ENCODE results near the gene MTHFD1L. TPM values are rescaled to one million over a fixed set of nuclear protein-coding genes. Genes with fewer than 3 reads are reported as not detected.

The MTHFD1L gene
- total RNA-seq, 5 donors from 2014 or later (not counting 1 experiment from before 2014, with no cell fraction given): 9.3 to 34.2 (median 26.7) TPM

DNA sequence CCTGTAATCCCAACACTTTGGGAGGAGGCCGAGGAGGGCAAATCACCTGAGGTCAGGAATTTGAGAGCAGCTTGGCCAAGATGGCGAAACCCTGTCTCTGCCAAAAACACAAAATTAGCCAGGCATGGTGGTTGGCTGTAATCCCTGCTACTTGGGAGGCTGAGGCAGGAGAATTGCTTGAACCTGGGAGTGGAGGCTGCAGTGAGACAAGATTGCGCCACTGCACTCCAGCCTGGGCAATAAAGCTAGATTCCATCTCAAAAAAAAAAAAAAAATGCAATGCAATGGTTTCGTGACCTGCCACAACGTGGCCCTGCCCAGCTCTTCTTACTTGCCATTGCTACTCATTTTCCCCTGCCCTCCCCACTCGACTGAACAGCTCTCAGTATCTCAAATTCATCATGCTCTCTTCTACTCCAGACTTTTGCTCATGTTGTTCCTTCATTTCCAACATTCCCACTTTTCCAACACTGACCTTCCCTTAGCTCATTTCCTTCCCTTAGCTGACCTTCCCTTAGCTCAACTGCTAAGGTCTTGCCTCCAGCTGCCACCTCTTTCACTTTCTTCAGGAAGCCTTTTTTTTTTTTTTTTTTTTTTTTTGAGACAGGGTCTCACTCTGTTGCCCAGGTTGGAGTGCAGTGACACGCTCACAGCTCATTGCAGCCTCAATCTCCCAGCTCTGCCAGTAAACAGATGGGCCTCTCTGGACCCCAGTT is 2.1 kb upstream of the MTHFD1L start:
- H3K36me3 ChIP-seq (ENCODE audit: control insufficient read depth in 2 of 2, extremely low read depth in 1 of 2, insufficient read depth in 1 of 2, low read length in 1 of 2): no peaks in the 10 kb centered on the region
- Mint-ChIP-seq H3K27me3 (peaks cover 10 to 20% of the 10 kb centered on the region in 2 donors), H3K27ac (peak overlapping the region in 1 of 2 donors; percentile 41), H3K9me3 (no peaks in the 10 kb centered on the region), H3K4me1 (peaks cover 11 to 13% (median 12%) of the 10 kb centered on the region in 3 donors), H3K4me3 (no peak overlapping the region), H3K36me3 (no peaks in the 10 kb centered on the region)
- H3K27ac ChIP-seq (ENCODE audit: low read length): no peak overlapping the region
- CTCF ChIA-PET: interaction anchor here (0.6 to 1.6 kb wide), 5 partner anchors 27 to 1295 kb away, joined by 3 to 10 read pairs (median 3); no protein-coding TSS in a partner anchor
- H3K4me1 ChIP-seq (ENCODE audit: control insufficient read depth in 1 of 2, extremely low read depth in 1 of 2, insufficient read depth in 2 of 2, low read length in 2 of 2): peaks cover 5 to 11% of the 10 kb centered on the region in 2 experiments
- H3K9me3 ChIP-seq: no peaks in the 10 kb centered on the region
- ATAC-seq (replicated peaks in 1 of 4) (no peak), DNase-seq (no peak)
- WGBS (ENCODE audit: insufficient coverage): 87% methylated on average over 5 of the region's 7 CpGs
- peaks cover 0 to 9% of the 10 kb centered on the region in 2 experiments for H3K27me3 ChIP-seq (replicated peaks in 1 of 2; ENCODE audit: control insufficient read depth in 2 of 2, extremely low read depth in 1 of 2, insufficient read depth in 2 of 2, low read length in 1 of 2)
- no peak overlapping the region for H3K4me3 ChIP-seq (ENCODE audit: control insufficient read depth in 1 of 2, extremely low read depth in 1 of 2, low read length in 1 of 2)
- POLR2A ChIA-PET: interaction anchor here (0.6 to 0.7 kb wide), 2 partner anchors 37 to 510 kb away, joined by 3 to 14 read pairs; no protein-coding TSS in a partner anchor

DNA sequence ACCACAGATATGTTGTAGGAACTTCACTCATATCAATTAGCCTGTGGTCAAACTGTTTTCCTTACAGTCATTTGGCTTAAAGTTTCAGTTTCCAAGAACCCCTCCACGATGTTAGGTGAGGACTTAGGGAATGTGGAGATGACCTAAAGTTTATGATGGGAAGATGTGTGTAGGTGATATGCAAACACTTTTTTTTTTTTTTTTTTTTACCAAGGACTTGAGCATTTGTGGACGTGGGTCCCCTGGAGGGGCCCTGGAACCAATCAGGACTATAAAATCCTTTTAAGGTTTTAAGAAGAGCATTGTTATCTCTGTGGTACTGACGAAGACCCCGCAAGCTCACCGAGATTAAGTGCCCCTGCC is 478 bp upstream of the MTHFD1L start:
- H3K36me3 Mint-ChIP-seq: no peaks in the 10 kb centered on the region
- peaks cover 12 to 13% (median 13%) of the 10 kb centered on the region in 3 donors for H3K4me1 Mint-ChIP-seq
- H3K9me3 ChIP-seq: no peaks in the 10 kb centered on the region
- ATAC-seq (replicated peaks in 1 of 4): no peak
- H3K27ac Mint-ChIP-seq: no peak overlapping the region
- DNase-seq: no peak
- ChIA-PET CTCF (interaction anchor here in 1 of 2 donors (0.7 to 1.6 kb wide), 4 partner anchors 9 to 469 kb away, joined by 3 to 6 read pairs (median 4); no protein-coding TSS in a partner anchor), POLR2A (interaction anchor here in 1 of 2 donors (0.7 kb wide), 1 partner anchor 671 kb away, joined by 8 read pairs; no protein-coding TSS in a partner anchor)
- peak overlapping the region; percentile 52 to 64 for H3K4me3 ChIP-seq (ENCODE audit: control insufficient read depth in 1 of 2, extremely low read depth in 1 of 2, low read length in 1 of 2)
- peaks cover 5 to 11% of the 10 kb centered on the region in 2 experiments for H3K4me1 ChIP-seq (ENCODE audit: control insufficient read depth in 1 of 2, extremely low read depth in 1 of 2, insufficient read depth in 2 of 2, low read length in 2 of 2)
- H3K9me3 Mint-ChIP-seq: no peaks in the 10 kb centered on the region
- peaks cover 0 to 5% of the 10 kb centered on the region in 2 experiments for H3K27me3 ChIP-seq (replicated peaks in 1 of 2; ENCODE audit: control insufficient read depth in 2 of 2, extremely low read depth in 1 of 2, insufficient read depth in 2 of 2, low read length in 1 of 2)
- H3K27ac ChIP-seq (ENCODE audit: low read length): peak overlapping the region; percentile 13
- H3K4me3 Mint-ChIP-seq: peak overlapping the region; percentile 71 to 92 (median 79)
- H3K27me3 Mint-ChIP-seq: peaks cover 10 to 15% of the 10 kb centered on the region in 2 donors
- no CpG with 5 or more reads among the region's 5 CpGs for WGBS (ENCODE audit: insufficient coverage)
- H3K36me3 ChIP-seq (ENCODE audit: control insufficient read depth in 2 of 2, extremely low read depth in 1 of 2, insufficient read depth in 1 of 2, low read length in 1 of 2): no peaks in the 10 kb centered on the region

DNA sequence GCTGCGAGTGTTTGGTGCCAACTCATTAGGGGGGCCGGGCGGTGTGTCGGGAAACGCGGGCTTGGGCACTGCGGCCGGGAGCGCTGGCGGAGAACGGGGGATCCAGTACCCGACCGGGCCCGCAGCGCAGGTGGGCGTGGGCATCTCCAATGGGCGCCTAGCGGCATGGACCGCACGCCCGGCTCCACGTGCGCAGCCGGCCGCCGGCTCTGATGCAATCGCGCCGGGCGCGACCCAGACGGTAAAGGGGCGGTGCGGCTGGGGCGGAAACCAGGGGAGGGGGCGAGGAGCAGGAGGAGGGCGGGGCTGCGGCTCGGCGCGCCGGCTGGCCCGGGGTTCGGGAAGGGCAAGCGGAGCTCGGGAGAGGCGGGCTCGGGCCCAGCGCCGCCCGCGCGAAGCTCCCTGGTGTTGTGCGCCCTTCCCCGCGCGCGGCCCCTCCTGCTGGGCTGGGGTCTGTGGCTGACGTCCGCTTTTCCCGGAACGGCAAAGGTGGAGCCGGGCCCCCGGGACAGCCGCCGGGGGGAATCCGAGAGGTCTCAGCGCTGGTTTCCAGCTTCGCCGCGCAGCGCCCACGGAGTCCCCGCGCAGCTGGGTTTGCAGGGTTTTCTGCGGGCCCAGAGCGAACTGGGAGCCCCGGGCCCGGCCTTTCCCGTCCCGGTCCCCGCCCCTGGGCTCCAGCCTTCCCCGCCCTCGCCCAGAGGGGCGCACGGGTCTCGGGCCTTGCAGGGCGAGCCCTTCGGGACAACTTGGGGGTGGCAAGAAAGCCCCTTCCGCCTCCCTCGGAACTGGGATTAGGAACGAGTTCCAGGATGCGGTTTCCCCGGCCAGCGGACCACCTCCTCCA is 867 bp downstream of the MTHFD1L start:
- POLR2A ChIA-PET: no interaction called here
- Mint-ChIP-seq H3K4me3 (peak overlapping the region; percentile 86 to 92 (median 86)), H3K9me3 (no peaks in the 10 kb centered on the region), H3K4me1 (peaks cover 12 to 13% (median 13%) of the 10 kb centered on the region in 3 donors), H3K27me3 (peaks cover 10 to 11% of the 10 kb centered on the region in 2 donors), H3K27ac (peak overlapping the region; percentile 50 to 64), H3K36me3 (no peaks in the 10 kb centered on the region)
- H3K4me1 ChIP-seq (ENCODE audit: control insufficient read depth in 1 of 2, extremely low read depth in 1 of 2, insufficient read depth in 2 of 2, low read length in 2 of 2): peaks cover 5 to 11% of the 10 kb centered on the region in 2 experiments
- peak; percentile 25 to 79 (median 56) for DNase-seq
- ATAC-seq (replicated peaks in 1 of 4): peak; percentile 82 to 83 (median 82)
- CTCF ChIA-PET: interaction anchor here (0.6 to 1.0 kb wide), 3 partner anchors 23 to 587 kb away, joined by 3 to 5 read pairs (median 3); no protein-coding TSS in a partner anchor
- H3K27me3 ChIP-seq (replicated peaks in 1 of 2; ENCODE audit: control insufficient read depth in 2 of 2, extremely low read depth in 1 of 2, insufficient read depth in 2 of 2, low read length in 1 of 2): peaks cover 0 to 5% of the 10 kb centered on the region in 2 experiments
- no peaks in the 10 kb centered on the region for H3K36me3 ChIP-seq (ENCODE audit: control insufficient read depth in 2 of 2, extremely low read depth in 1 of 2, insufficient read depth in 1 of 2, low read length in 1 of 2)
- no peak overlapping the region for H3K27ac ChIP-seq (ENCODE audit: low read length)
- H3K4me3 ChIP-seq (ENCODE audit: control insufficient read depth in 1 of 2, extremely low read depth in 1 of 2, low read length in 1 of 2): peak overlapping the region; percentile 57 to 71
- no peaks in the 10 kb centered on the region for H3K9me3 ChIP-seq
- under 1% methylated on average over 92 of the region's 95 CpGs for WGBS (ENCODE audit: insufficient coverage)

DNA sequence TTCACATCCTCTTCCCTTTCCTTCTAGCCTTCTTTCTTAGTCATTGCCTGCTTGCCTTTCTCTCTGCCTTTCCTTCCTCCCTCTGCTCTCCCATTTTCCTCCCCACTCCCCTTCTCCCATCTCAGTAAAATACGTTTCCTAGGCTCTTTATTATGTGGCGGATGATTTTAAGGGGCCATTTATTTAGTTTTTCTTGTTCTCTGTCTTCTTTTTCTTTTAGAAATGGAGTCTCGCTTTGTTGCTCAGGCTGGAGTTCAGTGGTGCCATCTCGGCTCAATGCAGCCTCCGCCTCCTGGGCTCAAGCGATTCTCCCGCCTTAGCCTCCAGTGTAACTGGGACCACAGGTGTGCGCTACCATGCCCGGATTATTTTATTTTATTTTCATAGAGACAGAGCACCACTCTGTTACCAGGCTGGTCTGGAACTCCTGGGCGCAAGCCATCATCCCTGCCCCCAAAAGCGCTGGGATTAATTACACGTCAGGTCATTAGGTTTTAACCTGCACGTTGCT is 1.5 kb downstream of the MTHFD1L start:
- Histone ChIP-seq H3K36me3 (ENCODE audit: control insufficient read depth in 2 of 2, extremely low read depth in 1 of 2, insufficient read depth in 1 of 2, low read length in 1 of 2) (no peaks in the 10 kb centered on the region), H3K27ac (ENCODE audit: low read length) (no peak overlapping the region), H3K9me3 (no peaks in the 10 kb centered on the region), H3K4me1 (ENCODE audit: control insufficient read depth in 1 of 2, extremely low read depth in 1 of 2, insufficient read depth in 2 of 2, low read length in 2 of 2) (peaks cover 5 to 11% of the 10 kb centered on the region in 2 experiments), H3K4me3 (ENCODE audit: control insufficient read depth in 1 of 2, extremely low read depth in 1 of 2, low read length in 1 of 2) (peak overlapping the region; percentile 57 to 71), H3K27me3 (replicated peaks in 1 of 2; ENCODE audit: control insufficient read depth in 2 of 2, extremely low read depth in 1 of 2, insufficient read depth in 2 of 2, low read length in 1 of 2) (peaks cover 0 to 5% of the 10 kb centered on the region in 2 experiments)
- DNase-seq (no peak), ATAC-seq (replicated peaks in 1 of 4) (no peak)
- Mint-ChIP-seq H3K27me3 (peaks cover 9% of the 10 kb centered on the region in 2 donors), H3K27ac (peak overlapping the region; percentile 50 to 64), H3K9me3 (no peaks in the 10 kb centered on the region), H3K36me3 (no peaks in the 10 kb centered on the region), H3K4me3 (peak overlapping the region; percentile 86 to 92 (median 86)), H3K4me1 (peaks cover 12 to 13% (median 13%) of the 10 kb centered on the region in 3 donors)
- ChIA-PET CTCF (interaction anchor here (0.6 to 1.0 kb wide), 2 partner anchors 22 to 448 kb away, joined by 3 to 5 read pairs; no protein-coding TSS in a partner anchor), POLR2A (interaction anchor here (0.7 kb wide), 2 partner anchors 11 to 13 kb away, joined by 9 to 12 read pairs; no protein-coding TSS in a partner anchor)
- WGBS (ENCODE audit: insufficient coverage): 90% methylated on average over 10 of the region's 13 CpGs

DNA sequence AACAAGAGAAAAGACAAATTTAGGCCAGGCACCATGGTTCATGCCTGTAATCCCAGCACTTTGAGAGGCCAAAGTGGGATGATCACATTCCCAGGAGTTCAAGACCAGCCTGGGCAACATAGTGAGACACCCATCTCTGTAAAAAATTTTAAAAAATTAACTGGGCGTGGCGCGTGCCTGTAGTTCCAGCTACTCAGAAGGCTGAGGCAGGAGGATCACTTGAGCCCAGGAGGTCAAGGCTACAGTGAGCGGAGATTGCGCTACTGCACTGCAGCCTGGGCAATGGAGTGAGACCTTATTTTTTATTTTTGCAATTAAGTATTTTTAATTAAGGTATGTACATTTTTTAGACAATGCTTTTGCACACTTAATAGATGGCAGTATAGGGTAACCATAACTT is 3.3 kb downstream of the MTHFD1L start:
- Histone ChIP-seq H3K27ac (ENCODE audit: low read length) (no peak overlapping the region), H3K9me3 (no peaks in the 10 kb centered on the region), H3K4me1 (ENCODE audit: control insufficient read depth in 1 of 2, extremely low read depth in 1 of 2, insufficient read depth in 2 of 2, low read length in 2 of 2) (peaks cover 3 to 11% of the 10 kb centered on the region in 2 experiments), H3K36me3 (ENCODE audit: control insufficient read depth in 2 of 2, extremely low read depth in 1 of 2, insufficient read depth in 1 of 2, low read length in 1 of 2) (no peaks in the 10 kb centered on the region), H3K4me3 (ENCODE audit: control insufficient read depth in 1 of 2, extremely low read depth in 1 of 2, low read length in 1 of 2) (no peak overlapping the region), H3K27me3 (replicated peaks in 1 of 2; ENCODE audit: control insufficient read depth in 2 of 2, extremely low read depth in 1 of 2, insufficient read depth in 2 of 2, low read length in 1 of 2) (no peaks in the 10 kb centered on the region)
- DNase-seq (no peak), ATAC-seq (replicated peaks in 1 of 4) (no peak)
- no peak overlapping the region for H3K4me3 Mint-ChIP-seq
- no peak overlapping the region for H3K27ac Mint-ChIP-seq
- no peaks in the 10 kb centered on the region for H3K9me3 Mint-ChIP-seq
- H3K27me3 Mint-ChIP-seq: no peaks in the 10 kb centered on the region
- H3K4me1 Mint-ChIP-seq: peaks cover 12 to 13% (median 13%) of the 10 kb centered on the region in 3 donors
- no peaks in the 10 kb centered on the region for H3K36me3 Mint-ChIP-seq
- WGBS (ENCODE audit: insufficient coverage): 100% methylated on average over 3 of the region's 5 CpGs
- CTCF ChIA-PET: no interaction called here
- POLR2A ChIA-PET: no interaction called here

DNA sequence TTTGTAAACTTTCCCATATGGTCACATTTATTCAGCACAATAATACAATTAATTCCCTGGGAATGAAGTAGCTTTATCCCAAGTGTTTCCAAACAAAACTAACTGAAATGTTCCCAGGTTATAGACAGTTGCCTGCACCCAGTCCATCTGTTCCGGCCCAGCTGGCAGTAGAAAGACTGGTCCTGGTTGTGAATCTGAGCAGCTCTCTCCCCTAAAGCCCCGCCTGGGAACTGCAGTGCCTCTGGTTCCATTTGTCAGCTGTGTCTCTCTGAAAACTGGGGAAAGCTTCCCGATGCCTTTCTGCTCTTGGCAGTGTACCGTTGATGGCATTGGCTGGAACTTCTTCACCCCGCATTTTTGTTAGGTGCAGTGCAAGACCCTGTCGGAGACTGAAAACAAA is 8.7 kb downstream of the MTHFD1L start:
- Mint-ChIP-seq H3K4me3 (no peak overlapping the region), H3K36me3 (peaks cover 10% of the 10 kb centered on the region), H3K27ac (no peak overlapping the region), H3K27me3 (no peaks in the 10 kb centered on the region), H3K4me1 (peaks cover 0 to 2% (median 0%) of the 10 kb centered on the region in 3 donors), H3K9me3 (no peaks in the 10 kb centered on the region)
- Histone ChIP-seq H3K4me3 (ENCODE audit: control insufficient read depth in 1 of 2, extremely low read depth in 1 of 2, low read length in 1 of 2) (no peak overlapping the region), H3K36me3 (ENCODE audit: control insufficient read depth in 2 of 2, extremely low read depth in 1 of 2, insufficient read depth in 1 of 2, low read length in 1 of 2) (no peaks in the 10 kb centered on the region), H3K9me3 (no peaks in the 10 kb centered on the region), H3K27me3 (replicated peaks in 1 of 2; ENCODE audit: control insufficient read depth in 2 of 2, extremely low read depth in 1 of 2, insufficient read depth in 2 of 2, low read length in 1 of 2) (no peaks in the 10 kb centered on the region), H3K4me1 (ENCODE audit: control insufficient read depth in 1 of 2, extremely low read depth in 1 of 2, insufficient read depth in 2 of 2, low read length in 2 of 2) (no peaks in the 10 kb centered on the region), H3K27ac (ENCODE audit: low read length) (no peak overlapping the region)
- WGBS (ENCODE audit: insufficient coverage): 98% methylated on average over 5 of the region's 6 CpGs
- ATAC-seq (replicated peaks in 1 of 4) (no peak), DNase-seq (no peak)
- CTCF ChIA-PET: interaction anchor here in 1 of 2 donors (0.6 kb wide), 1 partner anchor 9 kb away, joined by 4 read pairs; the partner anchor contains the start of gene MTHFD1L
- POLR2A ChIA-PET: no interaction called here
